Small intestine (tissue), 16 donors: ENCODE results near the gene PDP2. TPM values are rescaled to one million over a fixed set of nuclear protein-coding genes. Genes with fewer than 3 reads are reported as not detected.

Experiments used
- DNase-seq, 2 donors: peaks; one replicate each; pipeline versions ENCODE4 v3.0.0 to v3.0.0-alpha.2; 2013
- FAIRE-seq: peaks from 2 replicates; lab custom pipeline; 2012; peaks lifted over from hg19 to GRCh38; lab: Jason Lieb, UNC
- H3K27ac ChIP-seq, 3 donors: one replicate each; pipeline ENCODE4 v1.5.1; 2013; ENCODE audit warnings: low read length in 2 of 3, mild to moderate bottlenecking in 2 of 3, control low read depth in 1 of 3, inconsistent platforms in 1 of 3, low read depth in 1 of 3, moderate library complexity in 1 of 3
- H3K27me3 ChIP-seq, 3 donors: one replicate each; pipeline ENCODE4 v1.6.1; 2013; ENCODE audit warnings: low read length in 3 of 3, inconsistent platforms in 1 of 3; ENCODE audit not compliant: control insufficient read depth in 3 of 3, insufficient read depth in 3 of 3
- H3K36me3 ChIP-seq, 3 donors: one replicate each; pipeline ENCODE4 v1.6.1; 2013; ENCODE audit warnings: low read length in 3 of 3, inconsistent platforms in 1 of 3, low read depth in 1 of 3, mild to moderate bottlenecking in 1 of 3, moderate library complexity in 1 of 3; ENCODE audit not compliant: control insufficient read depth in 3 of 3, insufficient read depth in 2 of 3
- H3K4me1 ChIP-seq, 3 donors: one replicate each; pipeline ENCODE4 v1.6.1; 2013; ENCODE audit warnings: low read length in 2 of 3, inconsistent platforms in 1 of 3, low read depth in 1 of 3, mild to moderate bottlenecking in 1 of 3, moderate library complexity in 1 of 3; ENCODE audit not compliant: control insufficient read depth in 3 of 3, insufficient read depth in 2 of 3
- H3K4me3 ChIP-seq, 3 donors: one replicate each; pipeline ENCODE4 v1.5.1; 2013; ENCODE audit warnings: low read length in 3 of 3, control low read depth in 1 of 3, inconsistent platforms in 1 of 3, low read depth in 1 of 3, mild to moderate bottlenecking in 1 of 3, moderate library complexity in 1 of 3
- H3K9me3 ChIP-seq, 2 donors: one replicate each; pipeline ENCODE4 v1.6.1; 2013; ENCODE audit warnings: low read depth in 1 of 2, low read length in 1 of 2; ENCODE audit not compliant: control insufficient read depth in 2 of 2, insufficient read depth in 1 of 2
- WGBS, 3 donors: extraction: QIAGEN DNeasy Blood & Tissue Kit; methylation state at CpG; one replicate each; pipeline ENCODE4 v1.1.7; 2013; 5-methylcytosine and 5-hydroxymethylcytosine counted together
- long read RNA-seq, 10 donors: transcript quantifications; one replicate each; lab custom pipeline, GENCODE V29; 2026
- polyA plus RNA-seq, 4 donors: library from polyadenylated mRNA; stranded (reverse) in 3 of 4; unstranded in 1 of 4; fragments of 200-250 nt in 3 of 4; fragments of 120-200 nt in 1 of 4; gene quantifications; one replicate each; pipeline versions ENCODE4 v1.2.1 to v1.2.3, GENCODE V29; 2013
- donor health status: healthy with polysubstance abuse.
- donor health status: control.
- donor health status: control.
- donor health status: Bipolar disorder and iron deficiency.
- donor health status: healthy.

Gene PDP2
- polyA plus RNA-seq = 10 to 100 TPM in 1 of 4 donors, 1 to 10 TPM in 3; 1.6 to 11.2 (median 4.3) TPM
- long read RNA-seq, donor 1 = 0 reads
- long read RNA-seq, donor 2 = 0 reads
- long read RNA-seq, donor 3, full-length matches to known transcripts = 1 of 1 reads
- long read RNA-seq, donor 3, partial matches to known transcripts = 0 of 1 reads
- long read RNA-seq, donor 3, other reads (novel, unspliced or antisense) = 0 of 1 reads
- long read RNA-seq, donor 4 = 0 reads
- long read RNA-seq, donor 5 = 0 reads
- long read RNA-seq, donor 6, full-length matches to known transcripts = 2 of 2 reads
- long read RNA-seq, donor 6, partial matches to known transcripts = 0 of 2 reads
- long read RNA-seq, donor 6, other reads (novel, unspliced or antisense) = 0 of 2 reads
- long read RNA-seq, donor 7, full-length matches to known transcripts = 1 of 6 reads
- long read RNA-seq, donor 7, partial matches to known transcripts = 5 of 6 reads
- long read RNA-seq, donor 7, other reads (novel, unspliced or antisense) = 0 of 6 reads
- long read RNA-seq, donor 8 = 0 reads
- long read RNA-seq, donor 9, full-length matches to known transcripts = 1 of 1 reads
- long read RNA-seq, donor 9, partial matches to known transcripts = 0 of 1 reads
- long read RNA-seq, donor 9, other reads (novel, unspliced or antisense) = 0 of 1 reads
- long read RNA-seq, donor 10 = 0 reads

GRCh38 chr16:66880288-66881013, at the start of gene PDP2:
Gene PDP2, plus strand, starts transcription at chr16:66880515. Its CDS starts 3,770 bp downstream, at chr16:66884285.
- DNase-seq (peak; percentile 97), FAIRE-seq (no peak)
- H3K4me3 ChIP-seq = peak within 1 kb of the TSS; percentile 74 to 97 (median 88)
- no peaks in the 10 kb centered on the region for H3K27me3 ChIP-seq
- no peaks in the 10 kb centered on the region for H3K9me3 ChIP-seq
- H3K36me3 ChIP-seq = peaks cover 7 to 13% (median 13%) of the 10 kb centered on the region in 3 donors
- peaks cover 3 to 17% (median 8%) of the 10 kb centered on the region in 3 donors for H3K4me1 ChIP-seq
- 0 to 1% (median 0%) methylated on average over 53 to 58 of the region's 58 CpGs for WGBS, 3 donors
- H3K27ac ChIP-seq = peak within 1 kb of the TSS in 2 of 3 donors; percentile 6 to 64

- H3K9me3 ChIP-seq = no peaks in the 10 kb centered on the region
- no peak overlapping the region for H3K27ac ChIP-seq
- H3K4me3 ChIP-seq = no peak overlapping the region
- no peaks in the 10 kb centered on the region for H3K27me3 ChIP-seq
- H3K4me1 ChIP-seq = peaks cover 2 to 5% (median 4%) of the 10 kb centered on the region in 3 donors
- 84 to 87% (median 85%) methylated on average over 3 of the region's 3 CpGs for WGBS, 3 donors
- FAIRE-seq = no peak
- peak in 1 of 2 donors; percentile 39 for DNase-seq
- peaks cover 0 to 11% (median 2%) of the 10 kb centered on the region in 3 donors for H3K36me3 ChIP-seq
Observed at GRCh38 chr16:66832190-66832589, 48.1 kb upstream of the PDP2 start.

- Histone ChIP-seq H3K27me3 (no peaks in the 10 kb centered on the region), H3K9me3 (no peaks in the 10 kb centered on the region), H3K4me1 (peaks cover 2 to 5% (median 4%) of the 10 kb centered on the region in 3 donors), H3K27ac (no peak overlapping the region), H3K4me3 (no peak overlapping the region), H3K36me3 (peaks cover 0 to 10% (median under 1%) of the 10 kb centered on the region in 3 donors)
- DNase-seq (no peak), FAIRE-seq (no peak)
- WGBS, 3 donors = 66 to 77% (median 76%) methylated on average over 7 of the region's 7 CpGs
Observed at GRCh38 chr16:66832661-66833305, 47.5 kb upstream of the PDP2 start.

GRCh38 chr16:66834746-66835145, 45.6 kb upstream of the PDP2 start:
- Histone ChIP-seq H3K4me1 (peaks cover under 1 to 3% (median 2%) of the 10 kb centered on the region in 3 donors), H3K9me3 (no peaks in the 10 kb centered on the region), H3K36me3 (no peaks in the 10 kb centered on the region), H3K4me3 (no peak overlapping the region), H3K27me3 (no peaks in the 10 kb centered on the region), H3K27ac (no peak overlapping the region)
- FAIRE-seq (no peak), DNase-seq (no peak)
- WGBS, 3 donors = 78 to 88% (median 84%) methylated on average over 5 of the region's 5 CpGs

GRCh38 chr16:66840883-66841282, 39.4 kb upstream of the PDP2 start:
- FAIRE-seq (no peak), DNase-seq (no peak)
- 58 to 63% (median 62%) methylated on average over 3 of the region's 3 CpGs for WGBS, 3 donors
- Histone ChIP-seq H3K27me3 (peaks cover 0 to 20% (median 5%) of the 10 kb centered on the region in 3 donors), H3K36me3 (no peaks in the 10 kb centered on the region), H3K27ac (no peak overlapping the region), H3K9me3 (no peaks in the 10 kb centered on the region), H3K4me3 (no peak overlapping the region), H3K4me1 (no peaks in the 10 kb centered on the region)

GRCh38 chr16:66841366-66841765, 38.9 kb upstream of the PDP2 start:
- no peaks in the 10 kb centered on the region for H3K36me3 ChIP-seq
- no peak for FAIRE-seq
- no peaks in the 10 kb centered on the region for H3K9me3 ChIP-seq
- H3K27ac ChIP-seq = no peak overlapping the region
- no peaks in the 10 kb centered on the region for H3K4me1 ChIP-seq
- no peak overlapping the region for H3K4me3 ChIP-seq
- WGBS, 3 donors = 85 to 88% (median 88%) methylated on average over 4 of the region's 4 CpGs
- DNase-seq = no peak
- peaks cover 0 to 21% (median 7%) of the 10 kb centered on the region in 3 donors for H3K27me3 ChIP-seq

- DNase-seq (no peak), FAIRE-seq (no peak)
- peaks cover 0 to 5% (median 0%) of the 10 kb centered on the region in 3 donors for H3K4me1 ChIP-seq
- 48 to 69% (median 55%) methylated on average over 7 of the region's 7 CpGs for WGBS, 3 donors
- H3K9me3 ChIP-seq = no peaks in the 10 kb centered on the region
- H3K36me3 ChIP-seq = no peaks in the 10 kb centered on the region
- no peak overlapping the region for H3K27ac ChIP-seq
- no peak overlapping the region for H3K4me3 ChIP-seq
- peaks cover 0 to 26% (median 10%) of the 10 kb centered on the region in 3 donors for H3K27me3 ChIP-seq
Observed at GRCh38 chr16:66842765-66843164, 37.5 kb upstream of the PDP2 start.
